SK-MEL-5 (cell line): ENCODE results near the gene MST1R. TPM values are rescaled to one million over a fixed set of nuclear protein-coding genes. Genes with fewer than 3 reads are reported as not detected.

Source experiments
- DNase-seq: peaks from one replicate; pipeline ENCODE4 v3.0.0-alpha.2; 2016; ENCODE audit warnings: low read depth, low spot score
- in situ Hi-C: cut with HindIII; loops from 2 replicates; pipeline ENCODE4 v1.10.0; 2016; ENCODE audit warnings: low sequenced_read_pairs, high pct_unique_total_duplicates, low pct_unique_long_range_greater_than_20kb
- small RNA-seq, 2 experiments: library from RNA; depleted of rRNA; stranded (forward); fragments of <200 nt; gene quantifications; one replicate each; pipeline ENCODE3, GENCODE V24; 2014
- total RNA-seq: library from RNA; depleted of rRNA; stranded (reverse); fragments of >200 nt; shearing (Covaris generic); gene quantifications from 2 replicates; pipeline ENCODE4 v1.2.3, GENCODE V29; 2014; rRNA removed

Gene MST1R
- total RNA-seq, 1 experiment from 2014 or later = not detected

DNA sequence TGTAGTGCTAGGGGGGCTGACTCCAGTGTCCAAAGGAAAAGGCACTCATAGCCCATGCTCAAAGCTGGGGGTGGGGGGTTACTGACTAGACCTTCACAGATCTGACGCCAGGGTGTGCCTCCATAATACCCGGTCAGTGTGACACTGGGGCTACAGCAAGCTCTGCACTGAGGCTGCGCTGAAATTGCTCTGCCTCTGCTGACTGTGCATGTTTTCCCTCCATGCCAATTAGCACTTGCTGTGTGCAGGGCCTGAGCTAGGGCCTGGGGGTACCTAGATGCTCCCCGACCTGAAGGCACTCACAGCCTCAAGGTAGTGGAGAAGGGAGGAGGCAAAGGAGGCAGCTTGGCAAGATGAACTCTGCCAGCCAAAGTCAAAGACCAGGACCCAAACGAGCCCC is 39.2 kb downstream of the MST1R start:
- DNase-seq = no peak
- in situ Hi-C loops = no loop called here

- in situ Hi-C loops = no loop called here
- no peak for DNase-seq
These were observed 43.9 kb downstream of the MST1R start for GRCh38 chr3:49859576-49860305.

GRCh38 chr3:49856181-49857005 is 47.3 kb downstream of the MST1R start, which contains the start of gene TRAIP:
TRAIP (minus strand) TSS chr3:49856564; CDS start chr3:49856453, 111 bp downstream.
- DNase-seq = peak; percentile 94
- in situ Hi-C loops = no loop called here

DNA sequence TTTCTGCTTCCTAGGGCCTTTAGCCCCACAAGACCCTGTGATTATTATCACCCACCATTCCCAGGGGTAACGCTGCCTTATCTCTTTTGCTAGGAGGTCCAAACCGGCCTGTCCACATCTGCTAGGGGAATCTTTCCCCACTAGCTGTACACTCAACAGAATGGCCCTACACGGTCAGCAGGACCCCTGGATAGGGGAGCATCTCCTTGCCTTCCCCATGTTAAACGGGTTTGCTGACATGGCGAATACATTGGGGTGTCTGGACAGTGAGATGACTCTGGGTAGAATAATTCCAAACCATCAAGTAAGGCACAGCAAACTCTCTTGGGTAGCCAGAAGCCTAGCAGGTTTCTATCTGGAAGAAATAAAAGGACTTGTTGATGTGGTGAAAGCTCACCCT is 48.0 kb downstream of the MST1R start:
- in situ Hi-C loops = no loop called here

DNA sequence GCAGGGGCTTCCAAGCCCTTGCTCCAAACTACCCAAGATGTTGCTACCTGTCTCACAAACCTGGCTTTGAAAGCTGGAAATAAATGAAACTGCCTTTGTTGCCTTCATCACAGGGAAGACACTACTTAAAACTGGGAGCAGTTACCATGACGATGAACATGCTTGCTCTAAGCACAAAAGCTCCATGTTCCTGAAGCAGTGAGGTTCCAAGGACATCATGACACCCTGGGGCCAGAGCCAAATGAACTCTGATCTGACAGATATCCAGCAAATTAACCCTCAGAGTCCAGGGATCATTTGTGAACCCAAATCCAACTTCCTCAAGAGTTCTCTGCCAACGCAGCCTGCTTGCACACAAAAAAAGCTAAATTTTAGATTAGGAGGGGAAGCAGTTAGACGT is 58.0 kb downstream of the MST1R start:
- in situ Hi-C loops = no loop called here
- no peak for DNase-seq

More for the DNA sequence above, 48.0 kb downstream of the MST1R start:
- no peak for DNase-seq

DNA sequence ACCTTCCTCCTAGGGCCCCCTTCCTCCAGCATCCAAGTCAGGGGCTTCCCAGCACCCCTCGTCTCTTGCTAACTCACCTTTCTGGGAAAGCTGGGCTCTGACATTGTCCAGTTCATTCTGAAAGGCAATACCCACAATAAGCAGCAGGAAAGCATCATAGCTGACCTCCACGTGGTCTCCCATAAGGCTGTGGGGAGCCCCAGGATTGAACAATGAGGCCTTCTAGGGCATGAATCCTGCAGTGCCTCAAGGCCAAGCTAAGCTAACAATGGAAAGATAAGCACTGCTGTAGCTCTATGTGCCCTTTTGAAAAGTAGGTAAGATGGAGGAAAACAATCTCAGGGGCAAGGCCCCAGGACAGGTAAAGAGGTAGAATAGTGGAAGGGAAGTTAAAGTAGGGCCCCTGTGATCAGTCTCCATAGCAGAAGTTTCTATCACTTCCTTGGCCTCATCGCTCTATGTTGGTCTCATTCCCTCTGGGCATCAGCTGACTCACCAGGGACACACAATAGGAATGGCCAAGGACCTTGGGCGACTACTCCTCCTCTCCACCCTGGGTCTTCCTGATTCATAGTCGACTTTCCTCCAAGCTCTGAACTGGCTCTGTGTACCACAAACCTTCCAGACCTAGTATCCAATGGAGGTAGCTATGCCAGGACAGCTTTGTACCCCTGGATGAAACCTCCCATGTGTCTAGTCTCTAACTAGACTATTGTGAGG is 59.0 kb downstream of the MST1R start:
- no peak for DNase-seq
- in situ Hi-C loops = no loop called here

DNA sequence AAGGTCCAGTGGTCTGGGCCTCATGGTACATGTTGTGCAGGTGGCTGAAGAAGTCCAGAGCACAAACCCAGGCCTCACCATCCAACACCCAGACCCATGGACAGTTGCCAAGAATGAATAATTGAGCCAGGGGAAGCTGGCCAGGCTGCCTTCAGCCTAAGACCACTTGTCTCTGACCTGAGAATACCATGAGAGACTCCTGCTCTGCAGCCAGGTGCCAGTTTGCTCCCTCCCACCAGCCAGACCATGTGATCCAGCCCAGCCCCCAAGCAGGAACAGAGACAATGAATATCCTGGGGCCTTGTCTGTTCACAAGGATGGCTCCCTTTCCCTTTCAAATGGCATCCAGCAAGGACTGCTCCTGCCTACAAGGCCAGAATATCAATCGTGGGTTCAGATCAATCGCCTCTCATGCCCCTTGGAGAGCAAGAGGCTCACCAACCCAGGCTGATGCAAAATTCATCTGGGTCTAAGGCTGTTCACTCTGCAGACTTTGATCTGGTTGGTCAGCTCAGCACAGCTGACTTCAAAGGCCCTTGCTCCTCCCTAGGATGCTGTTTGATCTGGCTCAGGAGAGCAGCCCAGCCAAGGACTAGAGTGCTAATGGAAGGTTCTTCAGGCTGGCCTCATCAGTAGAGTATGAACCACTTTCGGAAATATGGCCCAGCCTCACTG is 60.7 kb downstream of the MST1R start:
- in situ Hi-C loops = no loop called here
- no peak for DNase-seq

DNA sequence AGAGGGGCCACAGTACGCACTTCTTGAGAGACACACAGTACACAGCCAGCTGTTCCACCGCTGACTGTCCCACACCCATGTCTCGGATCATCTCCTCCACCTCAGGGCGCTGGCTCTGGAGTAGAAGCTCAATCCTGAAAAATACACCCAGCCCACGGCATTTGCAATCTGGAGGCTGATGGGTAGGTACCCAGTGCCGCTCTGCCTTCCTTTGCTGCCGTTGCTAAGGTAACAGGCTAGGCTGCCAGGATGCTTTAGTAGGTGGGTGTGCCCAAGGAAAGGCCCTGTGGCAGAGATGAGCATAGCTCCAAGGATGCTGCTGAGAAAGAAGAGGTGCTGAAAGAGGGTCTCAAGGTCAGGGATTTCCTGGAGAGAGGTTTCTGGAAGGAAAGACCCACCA is 61.9 kb downstream of the MST1R start:
- in situ Hi-C loops = no loop called here
- no peak for DNase-seq

- in situ Hi-C loops = no loop called here
- DNase-seq = peak; percentile 54
These were observed 62.5 kb downstream of the MST1R start for GRCh38 chr3:49841126-49841696.

DNA sequence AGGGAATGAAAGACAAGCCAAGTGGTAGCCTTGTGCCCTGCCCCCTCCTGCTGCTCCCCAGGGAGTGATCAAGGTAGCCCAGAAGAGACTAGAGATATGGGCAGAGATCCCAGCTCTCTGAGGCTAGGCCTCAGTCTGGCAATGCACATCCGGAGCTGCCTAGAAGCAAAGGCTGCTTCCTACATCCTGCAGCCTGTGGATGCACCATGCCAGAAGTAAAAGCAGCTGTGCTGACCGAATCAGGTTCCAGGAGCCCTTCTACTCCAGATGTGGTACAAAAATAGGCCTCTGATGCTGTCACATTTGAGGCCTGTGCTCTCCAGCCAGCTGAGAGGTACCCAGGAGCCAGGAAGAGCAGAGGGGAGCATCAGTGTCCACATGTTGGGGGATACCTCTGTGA is 63.3 kb downstream of the MST1R start:
- DNase-seq = no peak
- in situ Hi-C loops = no loop called here

GRCh38 chr3:49839193-49839809 is 64.4 kb downstream of the MST1R start:
- peak; percentile 88 for DNase-seq
- in situ Hi-C loops = no loop called here

Small RNAs within 50 kb of the gene (small RNA-seq; reads per million reads assigned to genes)
- 0 reads per million in 2 experiments for gene RN7SL217P

Other genes with a start within 250 kb of the MST1R start
- gene APEH, start 229.5 kb downstream of the MST1R start, total RNA-seq = 231 and 246 TPM in 2 replicates
- gene MST1, start 214.4 kb downstream of the MST1R start, total RNA-seq = 4.3 and 5.4 TPM in 2 replicates
- 33.5 and 34.2 TPM in 2 replicates for gene RNF123, start 214.3 kb downstream of the MST1R start, total RNA-seq
- gene AMIGO3, start 184.2 kb downstream of the MST1R start, total RNA-seq = 0.32 and 0.34 TPM in 2 replicates
- gene GMPPB, start 179.9 kb downstream of the MST1R start, total RNA-seq = 24.3 and 24.6 TPM in 2 replicates
- 22.8 and 25.6 TPM in 2 replicates for gene IP6K1, start 117.3 kb downstream of the MST1R start, total RNA-seq
- not detected in 2 replicates for gene CDHR4, start 104.0 kb downstream of the MST1R start, total RNA-seq
- gene INKA1, start 100.6 kb downstream of the MST1R start, total RNA-seq = 3.4 and 6.9 TPM in 2 replicates
- gene UBA7, start 89.9 kb downstream of the MST1R start, total RNA-seq = 1.8 and 4.1 TPM in 2 replicates
- 6.1 TPM in 2 replicates for gene TRAIP, start 47.3 kb downstream of the MST1R start, total RNA-seq
- gene CAMKV, start 34.0 kb downstream of the MST1R start, total RNA-seq = 0.32 and 0.58 TPM in 2 replicates
- 8.0 and 9.4 TPM in 2 replicates for gene MON1A, start 25.9 kb upstream of the MST1R start, total RNA-seq
- 27.4 and 34.2 TPM in 2 replicates for gene RBM6, start 36.3 kb upstream of the MST1R start, total RNA-seq
- 95.6 and 106 TPM in 2 replicates for gene RBM5, start 185.0 kb upstream of the MST1R start, total RNA-seq